ENCODE data around the gene VAMP7.

Gene VAMP7

DNA sequence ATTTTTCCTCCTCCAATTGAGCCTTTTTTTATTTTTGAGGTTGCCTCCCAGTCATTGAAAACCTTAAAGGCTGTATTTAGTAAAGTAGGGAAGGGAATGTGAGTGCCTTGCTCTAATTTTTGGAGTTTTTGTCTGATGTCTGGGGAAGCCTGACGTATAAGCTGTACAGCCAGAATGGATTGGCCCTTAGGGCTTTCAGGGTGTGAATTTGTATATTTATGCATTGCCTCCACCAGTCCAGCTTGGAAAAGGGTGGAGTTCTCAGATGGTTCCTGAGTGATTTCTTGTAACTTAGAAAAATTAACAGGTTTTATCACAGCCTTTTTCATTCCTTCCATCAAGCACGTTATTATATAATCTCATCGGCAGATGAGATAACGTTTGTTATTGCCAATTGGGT is 107.7 kb downstream of the VAMP7 start:
- DNase-seq, result no peak
